Right lobe of liver (tissue), 6 donors: ENCODE measurements around the gene C1QTNF8. TPM values are rescaled to one million over a fixed set of nuclear protein-coding genes. Genes with fewer than 3 reads are reported as not detected.

ENCODE experiments used
- ATAC-seq, 4 donors: fragments of 200-7000 bp; cut with Tn5 transposase; one replicate each; pipeline ENCODE4 v1.9.1; 2020; ENCODE audit warnings: mild to moderate bottlenecking in 4 of 4, moderate library complexity in 4 of 4
- DNase-seq, 3 donors: peaks; one replicate each; pipeline ENCODE4 v3.0.0-alpha.2; 2020
- H3K27ac ChIP-seq, 3 donors: fragments of 200-600 bp; one replicate each; pipeline ENCODE4 v1.8.0; 2022
- H3K27me3 ChIP-seq, 2 donors: fragments of 200-600 bp; one replicate each; pipeline ENCODE4 v1.8.0; 2022
- H3K36me3 ChIP-seq, 4 donors: fragments of 200-600 bp; sonication (generic) in 1 of 4; one replicate each; pipeline versions ENCODE4 v1.5.1 to v1.8.0; 2017 to 2022; ENCODE audit warnings: control low read depth in 1 of 4
- H3K4me1 ChIP-seq, 4 donors: fragments of 200-600 bp; sonication (generic) in 1 of 4; one replicate each; pipeline versions ENCODE4 v1.5.1 to v1.8.0; 2017 to 2022; ENCODE audit warnings: control low read depth in 1 of 4
- H3K4me3 ChIP-seq, 3 donors: fragments of 200-600 bp; one replicate each; pipeline ENCODE4 v1.8.0; 2022
- H3K9me3 ChIP-seq, 4 donors: fragments of 200-600 bp; sonication (generic) in 1 of 4; one replicate each; pipeline versions ENCODE4 v1.5.1 to v1.8.0; 2017 to 2022; ENCODE audit warnings: control low read depth in 1 of 4
- CTCF ChIP-seq, 4 donors: fragments of 200-600 bp in 3 of 4; fragments of 450-650 bp in 1 of 4; IDR thresholded peaks; one replicate each; pipeline versions ENCODE4 v1.5.1 to v1.8.0; 2016 to 2022; ENCODE audit warnings: antibody characterized with exemption in 4 of 4, mild to moderate bottlenecking in 2 of 4
- POLR2A ChIP-seq: fragments of 450-650 bp; IDR thresholded peaks from one replicate; pipeline ENCODE4 v1.6.1; 2017; ENCODE audit warnings: antibody characterized with exemption, mild to moderate bottlenecking
- WGBS: methylation state at CpG from one replicate; pipeline ENCODE4 v1.1.6; 2018; ENCODE audit warnings: low coverage, low lambda C conversion rate; ENCODE audit not compliant: insufficient coverage; ENCODE audit errors: missing lambda C conversion rate; 5-methylcytosine and 5-hydroxymethylcytosine counted together
- intact Hi-C, 2 donors: fragments of 100-400 bp; cut with DNase I; formaldehyde crosslinking; loops; one replicate each; pipeline versions ENCODE4 v1.11.2 to v1.14.1; 2022
- total RNA-seq, 6 experiments: library from RNA; depleted of rRNA in 2 of 6; stranded (reverse); fragments of >200 nt in 2 of 6; fragmentation: NEBNext Ultra II Directional in 3 of 6; extraction: Animal tissue kit (Norgen Biotek cat#: 25700) in 3 of 6; gene quantifications; one replicate each; pipeline versions ENCODE4 v1.1.0 to v1.2.4, GENCODE V29; 2016 to 2023
- donor health status: DM: no; HTN: yes; CAD: no.
- donor health status: DM: no; HTN: no; CAD: no.
- donor health status: DM: no; HTN: no; CAD: no.
- donor health status: DM: no; HTN: yes; CAD: no.
- donor health status: DM: no; HTN: yes; CAD: no.

Gene C1QTNF8
- total RNA-seq, 6 experiments from 2014 or later: not detected

- Histone ChIP-seq H3K4me3 (no peak overlapping the region), H3K27ac (no peak overlapping the region), H3K36me3 (no peaks in the 10 kb centered on the region), H3K9me3 (no peaks in the 10 kb centered on the region), H3K27me3 (no peaks in the 10 kb centered on the region), H3K4me1 (no peaks in the 10 kb centered on the region)
- ATAC-seq (no peak), DNase-seq (no peak)
- no peak for TF ChIP-seq CTCF (IDR thresholded peaks at IDR 0.05)
- no peak for TF ChIP-seq POLR2A
- 76% methylated on average over 12 of the region's 43 CpGs for WGBS
- intact Hi-C loops: no loop called here
Observed at GRCh38 chr16:1061769-1062505, 34.1 kb downstream of the C1QTNF8 start.

- Histone ChIP-seq H3K9me3 (no peaks in the 10 kb centered on the region), H3K27ac (no peak overlapping the region), H3K27me3 (no peaks in the 10 kb centered on the region), H3K4me1 (no peaks in the 10 kb centered on the region), H3K4me3 (no peak overlapping the region), H3K36me3 (no peaks in the 10 kb centered on the region)
- TF ChIP-seq CTCF (IDR thresholded peaks at IDR 0.05): no peak
- TF ChIP-seq POLR2A: no peak
- 73% methylated on average over 3 of the region's 42 CpGs for WGBS
- DNase-seq: no peak
- intact Hi-C loops: no loop called here
- no peak for ATAC-seq
Observed at GRCh38 chr16:1060416-1061340, 35.4 kb downstream of the C1QTNF8 start.

GRCh38 chr16:1059310-1059709, 36.7 kb downstream of the C1QTNF8 start:
- ATAC-seq (no peak), DNase-seq (no peak)
- no peak overlapping the region for H3K4me3 ChIP-seq
- no peaks in the 10 kb centered on the region for H3K36me3 ChIP-seq
- H3K27me3 ChIP-seq: no peaks in the 10 kb centered on the region
- no peaks in the 10 kb centered on the region for H3K9me3 ChIP-seq
- intact Hi-C loops: no loop called here
- TF ChIP-seq CTCF (IDR thresholded peaks at IDR 0.05): no peak
- TF ChIP-seq POLR2A: no peak
- H3K4me1 ChIP-seq: no peaks in the 10 kb centered on the region
- H3K27ac ChIP-seq: no peak overlapping the region
- WGBS: 71% methylated on average over 3 of the region's 3 CpGs

- DNase-seq (no peak), ATAC-seq (no peak)
- Histone ChIP-seq H3K4me3 (no peak overlapping the region), H3K4me1 (no peaks in the 10 kb centered on the region), H3K9me3 (no peaks in the 10 kb centered on the region), H3K36me3 (no peaks in the 10 kb centered on the region), H3K27ac (no peak overlapping the region), H3K27me3 (no peaks in the 10 kb centered on the region)
- 56% methylated on average over 8 of the region's 14 CpGs for WGBS
- intact Hi-C loops: no loop called here
- TF ChIP-seq POLR2A (no peak), CTCF (IDR thresholded peaks at IDR 0.05) (no peak)
Observed at GRCh38 chr16:1058216-1058615, 37.8 kb downstream of the C1QTNF8 start.
